HepG2 (cell line): ENCODE results near the gene ANKRD2. TPM values are rescaled to one million over a fixed set of nuclear protein-coding genes. Genes with fewer than 3 reads are reported as not detected.

Experiments used
- FLYWCH1 ChIP-seq: sonication (generic); formaldehyde crosslinking; IDR thresholded peaks from 2 replicates; pipeline ENCODE4 v1.8.1; 2023; ENCODE audit warnings: mild to moderate bottlenecking, missing genetic modification reagents
- HINFP ChIP-seq: sonication (generic); formaldehyde crosslinking; IDR thresholded peaks from 2 replicates; pipeline ENCODE4 v1.4.0; 2020; ENCODE audit warnings: low read depth, mild to moderate bottlenecking, missing genetic modification reagents
- HNF4G ChIP-seq, 2 experiments: sonication (generic) in 1 of 2; formaldehyde crosslinking in 1 of 2; IDR thresholded peaks; 2 replicates each; pipeline versions ENCODE4 v1.4.0 to v1.6.1; 2011 to 2020; ENCODE audit warnings: borderline replicate concordance in 2 of 2, low read depth in 2 of 2, mild to moderate bottlenecking in 2 of 2, low read length in 1 of 2, missing genetic modification reagents in 1 of 2, moderate library complexity in 1 of 2
- IRF2 ChIP-seq: IDR thresholded peaks from 2 replicates; pipeline ENCODE4 v1.6.1; 2018; ENCODE audit warnings: missing genetic modification reagents, missing compliant biosample characterization
- MIER2 ChIP-seq: IDR thresholded peaks from 2 replicates; pipeline ENCODE4 v1.6.1; 2016; ENCODE audit warnings: missing biosample characterization, missing genetic modification reagents
- MIXL1 ChIP-seq: IDR thresholded peaks from 2 replicates; pipeline ENCODE4 v1.6.1; 2016
- PHF8 ChIP-seq: sonication (generic); formaldehyde crosslinking; IDR thresholded peaks from 2 replicates; pipeline ENCODE4 v1.5.0; 2020; ENCODE audit warnings: missing genetic modification reagents
- SIX1 ChIP-seq: sonication (generic); formaldehyde crosslinking; IDR thresholded peaks from 2 replicates; pipeline ENCODE4 v1.4.0; 2020; ENCODE audit warnings: missing genetic modification reagents, borderline replicate concordance
- SMC3 ChIP-seq: IDR thresholded peaks from 2 replicates; pipeline ENCODE4 v1.6.1; 2011; ENCODE audit warnings: low read length, improper control_type of control experiment
- STAG1 ChIP-seq: sonication (generic); formaldehyde crosslinking; IDR thresholded peaks from 2 replicates; pipeline ENCODE4 v1.4.0; 2020; ENCODE audit warnings: missing genetic modification reagents
- THAP11 ChIP-seq: IDR thresholded peaks from 2 replicates; pipeline ENCODE4 v1.6.1; 2016; ENCODE audit warnings: missing biosample characterization, missing genetic modification reagents
- XRCC5 ChIP-seq: fragments of 200-400 bp; formaldehyde crosslinking; optimal IDR thresholded peaks from 2 replicates; pipeline ENCODE3; 2017; ENCODE audit warnings: mild to moderate bottlenecking, low read length
- YY1 ChIP-seq: IDR thresholded peaks from 2 replicates; pipeline ENCODE4 v1.6.1; 2011; ENCODE audit warnings: low read length, low read depth, moderate library complexity, mild to moderate bottlenecking; ENCODE audit not compliant: insufficient read depth, insufficient replicate concordance
- ZBTB33 ChIP-seq: sonication (generic); formaldehyde crosslinking; IDR thresholded peaks from 2 replicates; pipeline ENCODE4 v1.4.0; 2020; ENCODE audit warnings: missing genetic modification reagents
- ZFX ChIP-seq: sonication (generic); formaldehyde crosslinking; IDR thresholded peaks from 2 replicates; pipeline ENCODE4 v1.4.0; 2020; ENCODE audit warnings: mild to moderate bottlenecking, low read depth, missing genetic modification reagents, moderate library complexity
- ZNF598 ChIP-seq: sonication (generic); formaldehyde crosslinking; IDR thresholded peaks from 2 replicates; pipeline ENCODE4 v1.5.1; 2020; ENCODE audit warnings: mild to moderate bottlenecking, missing genetic modification reagents, borderline replicate concordance
- ZNF839 ChIP-seq: sonication (generic); formaldehyde crosslinking; IDR thresholded peaks from 2 replicates; pipeline ENCODE4 v1.4.0; 2020; ENCODE audit warnings: missing genetic modification reagents, mild to moderate bottlenecking, borderline replicate concordance
- ZNF878 ChIP-seq: sonication (generic); formaldehyde crosslinking; IDR thresholded peaks from 2 replicates; pipeline ENCODE4 v1.8.1; 2023; ENCODE audit warnings: mild to moderate bottlenecking, missing genetic modification reagents, moderate library complexity
- polyA plus RNA-seq, 8 experiments: library from polyadenylated mRNA; depleted of rRNA in 3 of 8; stranded (reverse) in 7 of 8; unstranded in 1 of 8; fragments of >200 nt; fragmentation: Illumina TruSeq in 4 of 8; extraction: Trizol in 4 of 8; gene quantifications; 2 replicates each; pipeline versions ENCODE4 v1.2.1 to v1.2.3, GENCODE V29; 2011 to 2016; ENCODE audit warnings: low read depth in 4 of 8, missing spikeins in 1 of 8, mixed read lengths in 1 of 8; ENCODE audit not compliant: insufficient read depth in 1 of 8
- total RNA-seq, 5 experiments: library from RNA; depleted of rRNA; stranded (reverse); fragments of >200 nt; fragmentation: Illumina TruSeq; extraction: Trizol; gene quantifications; 2 replicates each; pipeline ENCODE4 v1.2.3, GENCODE V29; 2016; ENCODE audit warnings: low read depth in 1 of 5
- TF ChIP-seq, protein P1 (sequence below): sonication (generic); formaldehyde crosslinking; IDR thresholded peaks from 2 replicates; pipeline ENCODE4 v1.4.0; 2020; ENCODE audit warnings: missing genetic modification reagents
- TF ChIP-seq, protein P2 (sequence below): sonication (generic); formaldehyde crosslinking; IDR thresholded peaks from 2 replicates; pipeline ENCODE4 v1.4.0; 2020; ENCODE audit warnings: mild to moderate bottlenecking, missing genetic modification reagents

The ANKRD2 gene
- total and polyA plus RNA-seq, 2 of the 13 experiments (the other 11 are each of a cell fraction or from before 2014, with no cell fraction given): not detected

- TF ChIP-seq, protein P1, sequence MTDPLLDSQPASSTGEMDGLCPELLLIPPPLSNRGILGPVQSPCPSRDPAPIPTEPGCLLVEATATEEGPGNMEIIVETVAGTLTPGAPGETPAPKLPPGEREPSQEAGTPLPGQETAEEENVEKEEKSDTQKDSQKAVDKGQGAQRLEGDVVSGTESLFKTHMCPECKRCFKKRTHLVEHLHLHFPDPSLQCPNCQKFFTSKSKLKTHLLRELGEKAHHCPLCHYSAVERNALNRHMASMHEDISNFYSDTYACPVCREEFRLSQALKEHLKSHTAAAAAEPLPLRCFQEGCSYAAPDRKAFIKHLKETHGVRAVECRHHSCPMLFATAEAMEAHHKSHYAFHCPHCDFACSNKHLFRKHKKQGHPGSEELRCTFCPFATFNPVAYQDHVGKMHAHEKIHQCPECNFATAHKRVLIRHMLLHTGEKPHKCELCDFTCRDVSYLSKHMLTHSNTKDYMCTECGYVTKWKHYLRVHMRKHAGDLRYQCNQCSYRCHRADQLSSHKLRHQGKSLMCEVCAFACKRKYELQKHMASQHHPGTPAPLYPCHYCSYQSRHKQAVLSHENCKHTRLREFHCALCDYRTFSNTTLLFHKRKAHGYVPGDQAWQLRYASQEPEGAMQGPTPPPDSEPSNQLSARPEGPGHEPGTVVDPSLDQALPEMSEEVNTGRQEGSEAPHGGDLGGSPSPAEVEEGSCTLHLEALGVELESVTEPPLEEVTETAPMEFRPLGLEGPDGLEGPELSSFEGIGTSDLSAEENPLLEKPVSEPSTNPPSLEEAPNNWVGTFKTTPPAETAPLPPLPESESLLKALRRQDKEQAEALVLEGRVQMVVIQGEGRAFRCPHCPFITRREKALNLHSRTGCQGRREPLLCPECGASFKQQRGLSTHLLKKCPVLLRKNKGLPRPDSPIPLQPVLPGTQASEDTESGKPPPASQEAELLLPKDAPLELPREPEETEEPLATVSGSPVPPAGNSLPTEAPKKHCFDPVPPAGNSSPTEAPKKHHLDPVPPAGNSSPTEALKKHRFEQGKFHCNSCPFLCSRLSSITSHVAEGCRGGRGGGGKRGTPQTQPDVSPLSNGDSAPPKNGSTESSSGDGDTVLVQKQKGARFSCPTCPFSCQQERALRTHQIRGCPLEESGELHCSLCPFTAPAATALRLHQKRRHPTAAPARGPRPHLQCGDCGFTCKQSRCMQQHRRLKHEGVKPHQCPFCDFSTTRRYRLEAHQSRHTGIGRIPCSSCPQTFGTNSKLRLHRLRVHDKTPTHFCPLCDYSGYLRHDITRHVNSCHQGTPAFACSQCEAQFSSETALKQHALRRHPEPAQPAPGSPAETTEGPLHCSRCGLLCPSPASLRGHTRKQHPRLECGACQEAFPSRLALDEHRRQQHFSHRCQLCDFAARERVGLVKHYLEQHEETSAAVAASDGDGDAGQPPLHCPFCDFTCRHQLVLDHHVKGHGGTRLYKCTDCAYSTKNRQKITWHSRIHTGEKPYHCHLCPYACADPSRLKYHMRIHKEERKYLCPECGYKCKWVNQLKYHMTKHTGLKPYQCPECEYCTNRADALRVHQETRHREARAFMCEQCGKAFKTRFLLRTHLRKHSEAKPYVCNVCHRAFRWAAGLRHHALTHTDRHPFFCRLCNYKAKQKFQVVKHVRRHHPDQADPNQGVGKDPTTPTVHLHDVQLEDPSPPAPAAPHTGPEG: no peak
- TF ChIP-seq IRF2 (CRISPR knock-in tag) (peak; percentile 38; the same call in 1 of the 2 replicates), MIER2 (no peak), MIXL1 (CRISPR knock-in tag) (no peak), ZBTB33 (CRISPR knock-in tag) (peak; percentile 35; the same call in 1 of the 2 replicates), FLYWCH1 (CRISPR knock-in tag) (no peak), YY1 (peak; percentile 31), PHF8 (CRISPR knock-in tag) (no peak), SMC3 (peak; percentile 87), ZFX (CRISPR knock-in tag) (0 out of 2 replicates have a peak, but pooled peaks have one; percentile 20), HINFP (CRISPR knock-in tag) (0 out of 2 replicates have a peak, but pooled peaks have one; percentile 32), THAP11 (no peak), ZNF598 (peak; percentile 21; the same call in 1 of the 2 replicates), ZNF839 (CRISPR knock-in tag) (0 out of 2 replicates have a peak, but pooled peaks have one; percentile 35), SIX1 (CRISPR knock-in tag) (peak; percentile 61; the same call in 1 of the 2 replicates), STAG1 (CRISPR knock-in tag) (peak; percentile 84), HNF4G (IDR thresholded peaks at IDR 0.05; ENCODE audit: borderline replicate concordance, low read depth, low read length) (0 out of 2 replicates have a peak, but pooled peaks have one; percentile 26), HNF4G (CRISPR knock-in tag; IDR thresholded peaks at IDR 0.05; ENCODE audit: borderline replicate concordance, low read depth) (no peak), XRCC5 (peak; percentile 85), ZNF878 (CRISPR knock-in tag) (no peak)
- TF ChIP-seq, protein P2, sequence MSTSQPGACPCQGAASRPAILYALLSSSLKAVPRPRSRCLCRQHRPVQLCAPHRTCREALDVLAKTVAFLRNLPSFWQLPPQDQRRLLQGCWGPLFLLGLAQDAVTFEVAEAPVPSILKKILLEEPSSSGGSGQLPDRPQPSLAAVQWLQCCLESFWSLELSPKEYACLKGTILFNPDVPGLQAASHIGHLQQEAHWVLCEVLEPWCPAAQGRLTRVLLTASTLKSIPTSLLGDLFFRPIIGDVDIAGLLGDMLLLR (CRISPR knock-in tag): no peak
Measured at GRCh38 chr10:97553575-97554031, 19.0 kb upstream of the ANKRD2 start (continued).
